ENCODE data around the gene MLLT11.

DNA sequence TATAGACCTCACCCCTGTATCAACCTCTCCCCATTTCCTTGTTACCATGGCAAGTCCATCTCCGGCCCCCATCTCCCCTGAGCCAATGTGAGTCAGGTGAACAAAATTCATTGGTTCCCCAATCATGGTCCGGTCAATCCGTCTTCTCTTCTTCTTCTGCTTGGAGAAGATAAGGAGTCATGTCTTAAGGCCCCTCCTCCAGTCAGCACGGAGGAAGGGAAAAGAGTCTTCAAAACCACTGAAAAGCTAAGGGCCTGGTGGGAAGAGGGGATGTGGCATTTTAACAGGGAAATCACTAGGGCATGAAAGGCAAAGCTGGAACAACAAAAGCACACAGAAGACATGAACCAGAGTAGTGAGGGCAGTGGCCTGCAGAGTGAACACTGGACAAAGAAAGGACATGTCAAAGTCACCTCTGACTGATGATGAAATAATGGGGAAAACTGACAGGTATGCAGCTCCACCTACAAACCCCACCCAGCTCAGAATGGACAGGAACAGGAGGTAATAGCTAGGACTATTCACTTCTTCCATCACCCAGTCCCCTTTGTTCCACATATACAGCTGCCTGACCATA, 5.1 kb upstream of the MLLT11 start:
- TF ChIP-seq POLR2A (IDR thresholded peaks at IDR 0.05): no peak
- TF ChIP-seq, protein P1, sequence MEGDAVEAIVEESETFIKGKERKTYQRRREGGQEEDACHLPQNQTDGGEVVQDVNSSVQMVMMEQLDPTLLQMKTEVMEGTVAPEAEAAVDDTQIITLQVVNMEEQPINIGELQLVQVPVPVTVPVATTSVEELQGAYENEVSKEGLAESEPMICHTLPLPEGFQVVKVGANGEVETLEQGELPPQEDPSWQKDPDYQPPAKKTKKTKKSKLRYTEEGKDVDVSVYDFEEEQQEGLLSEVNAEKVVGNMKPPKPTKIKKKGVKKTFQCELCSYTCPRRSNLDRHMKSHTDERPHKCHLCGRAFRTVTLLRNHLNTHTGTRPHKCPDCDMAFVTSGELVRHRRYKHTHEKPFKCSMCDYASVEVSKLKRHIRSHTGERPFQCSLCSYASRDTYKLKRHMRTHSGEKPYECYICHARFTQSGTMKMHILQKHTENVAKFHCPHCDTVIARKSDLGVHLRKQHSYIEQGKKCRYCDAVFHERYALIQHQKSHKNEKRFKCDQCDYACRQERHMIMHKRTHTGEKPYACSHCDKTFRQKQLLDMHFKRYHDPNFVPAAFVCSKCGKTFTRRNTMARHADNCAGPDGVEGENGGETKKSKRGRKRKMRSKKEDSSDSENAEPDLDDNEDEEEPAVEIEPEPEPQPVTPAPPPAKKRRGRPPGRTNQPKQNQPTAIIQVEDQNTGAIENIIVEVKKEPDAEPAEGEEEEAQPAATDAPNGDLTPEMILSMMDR (IDR thresholded peaks at IDR 0.05): no peak

All from gastroesophageal sphincter (tissue), 3 donors.